A673 (cell line): Measurements from ENCODE around the gene CDKAL1.
"Not testable (repeated sequence)": the region's sequence is repeated elsewhere in the genome, so short reads cannot be mapped to it uniquely, and the experiment has no call there.

Experiments used
- EZH2 ChIP-seq: fragments of 200-600 bp; sonication (generic); IDR thresholded peaks from 2 replicates; pipeline ENCODE4 v1.6.1; 2017; ENCODE audit warnings: borderline replicate concordance, low read depth, mild to moderate bottlenecking, mixed read lengths, antibody characterized with exemption, low read length; ENCODE audit not compliant: poor library complexity, severe bottlenecking
- TF ChIP-seq, protein P1 (sequence below): fragments of 300-800, 200-600 bp; sonication (generic); conservative IDR thresholded peaks from 2 replicates; pipeline ENCODE4 v1.5.1; 2017; ENCODE audit warnings: low read depth, mild to moderate bottlenecking, antibody characterized with exemption, low read length, moderate library complexity, mixed read lengths

DNA sequence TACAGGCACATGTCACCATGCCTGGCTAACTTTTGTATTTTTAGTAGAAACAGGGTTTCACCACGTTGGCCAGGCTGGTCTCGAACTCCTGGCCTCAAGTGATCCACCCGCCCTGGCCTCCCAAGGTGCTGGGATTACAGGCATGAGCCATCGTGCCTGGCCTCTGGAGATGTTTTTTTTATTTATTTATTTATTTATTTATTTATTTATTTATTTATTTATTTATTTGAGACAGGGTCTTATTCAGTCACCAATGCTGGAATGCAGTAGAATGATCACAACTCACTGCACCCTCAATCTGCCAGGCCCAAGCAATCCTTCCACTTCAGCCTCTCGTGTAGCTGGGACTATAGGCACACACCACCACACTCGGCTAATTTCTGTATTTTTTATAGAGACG lies 661.0 kb downstream of the CDKAL1 start:
- TF ChIP-seq EZH2, result not testable (repeated sequence)
- TF ChIP-seq, protein P1, sequence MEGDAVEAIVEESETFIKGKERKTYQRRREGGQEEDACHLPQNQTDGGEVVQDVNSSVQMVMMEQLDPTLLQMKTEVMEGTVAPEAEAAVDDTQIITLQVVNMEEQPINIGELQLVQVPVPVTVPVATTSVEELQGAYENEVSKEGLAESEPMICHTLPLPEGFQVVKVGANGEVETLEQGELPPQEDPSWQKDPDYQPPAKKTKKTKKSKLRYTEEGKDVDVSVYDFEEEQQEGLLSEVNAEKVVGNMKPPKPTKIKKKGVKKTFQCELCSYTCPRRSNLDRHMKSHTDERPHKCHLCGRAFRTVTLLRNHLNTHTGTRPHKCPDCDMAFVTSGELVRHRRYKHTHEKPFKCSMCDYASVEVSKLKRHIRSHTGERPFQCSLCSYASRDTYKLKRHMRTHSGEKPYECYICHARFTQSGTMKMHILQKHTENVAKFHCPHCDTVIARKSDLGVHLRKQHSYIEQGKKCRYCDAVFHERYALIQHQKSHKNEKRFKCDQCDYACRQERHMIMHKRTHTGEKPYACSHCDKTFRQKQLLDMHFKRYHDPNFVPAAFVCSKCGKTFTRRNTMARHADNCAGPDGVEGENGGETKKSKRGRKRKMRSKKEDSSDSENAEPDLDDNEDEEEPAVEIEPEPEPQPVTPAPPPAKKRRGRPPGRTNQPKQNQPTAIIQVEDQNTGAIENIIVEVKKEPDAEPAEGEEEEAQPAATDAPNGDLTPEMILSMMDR, result not testable (repeated sequence)
